HG03575 (cell line): ENCODE data around the gene SLC2A5.
"Not testable (repeated sequence)": the region's sequence is repeated elsewhere in the genome, so short reads cannot be mapped to it uniquely, and the experiment has no call there.

Experiments
- ATAC-seq: cut with Tn5 transposase; IDR thresholded peaks from one replicate; pipeline ENCODE4 v1.9.1; 2021; ENCODE audit not compliant: unreplicated experiment, insufficient number of reproducible peaks, low FRiP score; ENCODE audit errors: extremely low read depth

Gene SLC2A5

GRCh38 chr1:9040659-9041030, 28.8 kb downstream of the SLC2A5 start:
- ATAC-seq = no peak

GRCh38 chr1:9039761-9040658, 29.4 kb downstream of the SLC2A5 start:
- no peak for ATAC-seq

GRCh38 chr1:9038881-9039760, 30.3 kb downstream of the SLC2A5 start:
- ATAC-seq = no peak

GRCh38 chr1:9038338-9038650, 31.1 kb downstream of the SLC2A5 start:
- no peak for ATAC-seq

GRCh38 chr1:9037476-9038337, 31.7 kb downstream of the SLC2A5 start:
- no peak for ATAC-seq

GRCh38 chr1:9035226-9035625, 34.2 kb downstream of the SLC2A5 start:
- no peak for ATAC-seq

GRCh38 chr1:9033363-9033762, 36.1 kb downstream of the SLC2A5 start:
- ATAC-seq = no peak

- ATAC-seq = no peak
These were observed 37.8 kb downstream of the SLC2A5 start for GRCh38 chr1:9031484-9032259.

- not testable (repeated sequence) for ATAC-seq
These were observed 38.4 kb downstream of the SLC2A5 start for GRCh38 chr1:9031077-9031476.

- no peak for ATAC-seq
These were observed 40.3 kb downstream of the SLC2A5 start for GRCh38 chr1:9028921-9029705.

- ATAC-seq = no peak
These were observed 42.1 kb downstream of the SLC2A5 start for GRCh38 chr1:9027307-9027706.

- ATAC-seq = no peak
These were observed 44.0 kb downstream of the SLC2A5 start for GRCh38 chr1:9025449-9025848.

- ATAC-seq = no peak
These were observed 44.6 kb downstream of the SLC2A5 start for GRCh38 chr1:9024837-9025236.

GRCh38 chr1:9022773-9023172, 46.7 kb downstream of the SLC2A5 start:
- ATAC-seq = no peak

- ATAC-seq = not testable (repeated sequence)
These were observed 47.3 kb downstream of the SLC2A5 start for GRCh38 chr1:9022026-9022738.

GRCh38 chr1:9020305-9020704, 49.1 kb downstream of the SLC2A5 start:
- ATAC-seq = no peak

- no peak for ATAC-seq
These were observed 49.5 kb downstream of the SLC2A5 start for GRCh38 chr1:9019896-9020295.
